AML-193 (cell line): ENCODE data around the gene FBXO40.

Experiments
- DNase-seq, 2 experiments: peaks; one replicate each; lab custom pipeline; 2025; lab: John Stamatoyannopoulos, UW

The FBXO40 gene

GRCh38 chr3:121621491-121621890, 28.3 kb downstream of the FBXO40 start:
- DNase-seq = no peak

DNA sequence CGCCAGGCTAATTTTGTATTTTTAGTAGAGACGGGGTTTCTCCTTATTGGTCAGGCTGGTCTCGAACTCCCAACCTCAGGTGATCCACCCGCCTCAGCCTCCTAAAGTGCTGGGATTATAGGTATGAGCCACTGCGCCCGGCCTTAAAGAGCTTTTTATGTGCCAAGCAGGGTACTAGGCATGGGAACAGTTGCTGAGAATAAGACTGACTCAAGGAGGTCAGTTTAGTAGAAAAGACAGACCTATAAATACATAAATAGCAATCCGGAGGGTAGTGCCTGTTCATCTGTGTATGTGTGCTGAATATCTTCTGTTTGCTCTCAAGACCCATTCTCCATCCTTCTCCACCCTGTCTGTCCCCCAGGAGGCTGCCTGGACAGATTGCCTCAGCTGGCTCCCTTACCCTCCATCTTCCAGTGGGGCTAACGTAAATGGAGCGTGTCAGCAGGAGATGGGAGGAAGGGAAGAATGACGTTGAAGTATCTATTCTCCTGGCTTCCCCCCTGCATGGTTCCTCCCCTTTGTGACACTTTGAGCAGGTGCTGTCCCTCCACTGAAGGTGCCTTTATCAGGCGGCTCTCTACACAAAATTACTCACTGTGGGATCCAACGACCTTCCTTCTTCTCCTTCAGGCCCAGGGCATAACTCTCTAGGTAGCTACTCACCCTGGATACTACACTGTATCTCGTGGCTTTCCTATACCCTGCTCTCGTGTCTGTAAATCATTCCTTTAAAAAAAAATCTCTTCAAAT, 31.1 kb downstream of the FBXO40 start:
- no peak for DNase-seq

DNA sequence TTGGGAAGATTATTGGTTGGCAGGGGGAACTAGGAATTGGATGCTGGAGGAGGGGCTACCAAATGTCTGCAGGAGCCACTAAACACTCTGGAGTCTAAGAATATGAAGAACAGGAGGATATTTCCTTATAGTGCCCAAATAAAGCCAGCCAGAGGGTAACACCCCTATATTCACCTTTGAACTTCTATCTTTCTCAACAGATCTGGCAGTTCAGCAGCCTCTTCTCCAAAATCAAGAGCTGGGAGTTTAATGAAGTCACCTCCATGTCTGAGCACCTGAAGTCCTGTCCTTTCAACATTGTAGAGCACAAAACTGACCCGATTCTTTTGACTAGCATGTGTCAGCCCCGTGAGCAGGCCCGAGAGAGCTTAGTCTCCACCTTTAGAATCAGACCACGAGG, 33.3 kb downstream of the FBXO40 start:
- no peak for DNase-seq

DNA sequence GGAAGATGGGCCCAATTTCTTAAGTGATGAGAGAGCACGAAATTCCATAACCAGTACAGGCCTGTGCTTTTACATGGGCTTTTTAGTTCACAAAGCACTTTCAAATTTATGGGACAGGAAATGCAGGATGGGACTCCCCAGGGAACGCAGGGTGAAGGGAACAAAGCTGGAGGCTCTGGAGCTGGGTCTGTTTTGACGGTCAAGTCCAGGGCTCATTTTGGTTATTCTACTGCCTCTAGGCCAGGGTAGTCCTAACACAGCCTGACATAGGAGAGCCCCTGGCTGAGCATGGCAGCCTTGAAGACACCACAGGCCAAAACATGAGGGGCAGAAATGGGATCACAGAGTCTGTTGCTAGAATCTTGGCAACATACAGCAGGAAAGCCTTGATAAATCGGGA, 34.0 kb downstream of the FBXO40 start:
- no peak for DNase-seq

GRCh38 chr3:121627622-121628021, 34.4 kb downstream of the FBXO40 start:
- no peak for DNase-seq

GRCh38 chr3:121629601-121630000, 36.4 kb downstream of the FBXO40 start:
- no peak for DNase-seq

- no peak for DNase-seq
These were observed 37.2 kb downstream of the FBXO40 start for GRCh38 chr3:121630355-121630754.

DNA sequence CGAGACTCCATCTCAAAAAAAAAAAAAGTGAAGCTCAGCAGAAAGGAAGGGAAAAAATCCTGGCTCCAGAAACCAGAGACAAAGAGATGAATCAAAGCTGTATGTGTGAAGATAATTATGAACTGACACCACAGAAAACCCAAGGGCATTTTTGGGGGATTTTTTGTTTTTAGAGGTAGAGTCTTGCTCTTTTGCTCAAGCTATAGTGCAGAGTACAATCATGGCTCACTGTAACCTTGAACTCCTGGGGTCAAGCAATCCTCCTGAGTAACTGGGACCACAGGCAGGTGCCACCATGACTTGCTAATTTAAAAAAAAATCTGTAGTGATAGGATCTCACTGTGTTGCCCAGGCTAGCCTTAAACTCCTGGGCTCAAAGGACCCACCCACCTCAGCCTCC, 44.7 kb downstream of the FBXO40 start:
- no peak for DNase-seq

DNA sequence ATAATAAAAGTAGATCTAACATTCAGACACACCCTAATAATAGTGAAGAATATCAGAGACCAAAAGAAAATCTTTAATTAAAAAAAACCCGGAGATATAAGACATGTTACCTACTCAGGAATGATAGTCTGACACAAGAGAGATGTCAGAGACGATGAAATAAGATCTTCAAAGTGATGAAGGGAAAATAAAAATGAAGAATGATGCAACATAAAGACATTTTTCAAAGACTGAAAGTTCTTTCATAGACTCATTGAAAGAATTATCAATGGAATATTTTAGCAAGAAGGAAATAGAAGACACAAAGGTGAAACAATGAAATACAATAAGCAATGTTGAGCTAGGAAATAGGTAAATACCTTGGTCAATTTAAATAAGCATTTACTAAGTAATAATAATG, 47.9 kb downstream of the FBXO40 start:
- no peak for DNase-seq

DNA sequence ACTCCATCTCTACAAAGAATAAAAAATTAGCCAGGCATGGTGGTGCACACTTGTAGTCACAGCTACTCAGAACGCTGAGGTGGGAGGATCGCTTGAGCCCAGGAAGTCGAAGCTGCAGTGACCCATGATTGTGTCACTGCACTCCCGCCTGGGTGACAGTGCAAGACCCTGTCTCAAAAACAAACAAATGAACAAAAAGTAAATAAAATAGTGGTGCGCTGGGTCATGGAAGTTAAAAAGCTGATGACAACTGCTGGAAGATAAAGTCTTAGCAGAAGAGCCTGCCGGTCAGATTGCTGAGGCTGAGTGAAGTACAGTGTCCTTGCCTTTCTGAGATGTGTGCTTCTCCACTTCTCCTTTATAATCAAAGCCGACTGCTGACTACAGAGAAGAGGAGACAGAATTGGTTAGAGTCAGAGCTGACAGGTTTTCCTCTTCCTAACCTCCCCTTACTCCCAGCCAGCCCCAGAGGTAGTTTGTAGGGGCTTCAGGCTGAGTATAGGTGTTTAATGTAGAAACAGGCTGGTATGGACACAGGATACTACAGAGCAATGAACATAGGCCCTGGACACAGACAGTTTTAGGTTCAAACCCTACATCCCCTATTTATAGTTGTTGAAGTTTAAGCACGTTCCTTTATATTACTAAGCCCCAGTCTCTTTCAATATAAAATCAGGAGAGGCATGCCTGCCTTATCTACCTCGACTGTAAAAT, 49.6 kb downstream of the FBXO40 start:
- no peak for DNase-seq

GRCh38 chr3:121645054-121645453, 51.9 kb downstream of the FBXO40 start:
- no peak for DNase-seq

- no peak for DNase-seq
These were observed 55.2 kb downstream of the FBXO40 start for GRCh38 chr3:121648219-121648958.

DNA sequence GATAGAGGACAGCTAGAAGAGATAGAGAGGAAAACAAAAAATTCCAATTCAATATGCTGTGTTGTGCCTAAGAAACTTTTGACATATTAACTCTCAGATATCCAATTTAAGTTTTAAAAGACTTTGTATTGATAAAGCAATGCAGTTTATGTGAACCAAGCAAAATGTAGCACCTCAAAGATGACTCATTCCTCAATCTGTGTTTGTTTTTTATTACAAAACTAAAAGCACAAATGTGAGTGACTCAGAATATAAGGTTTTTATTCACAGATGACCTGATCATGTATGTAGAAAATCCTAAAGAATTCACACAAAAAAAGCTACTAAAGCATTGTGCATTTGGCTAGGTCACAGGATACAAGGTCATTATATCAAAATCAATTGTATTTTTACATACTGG, 56.5 kb downstream of the FBXO40 start:
- DNase-seq = no peak

DNA sequence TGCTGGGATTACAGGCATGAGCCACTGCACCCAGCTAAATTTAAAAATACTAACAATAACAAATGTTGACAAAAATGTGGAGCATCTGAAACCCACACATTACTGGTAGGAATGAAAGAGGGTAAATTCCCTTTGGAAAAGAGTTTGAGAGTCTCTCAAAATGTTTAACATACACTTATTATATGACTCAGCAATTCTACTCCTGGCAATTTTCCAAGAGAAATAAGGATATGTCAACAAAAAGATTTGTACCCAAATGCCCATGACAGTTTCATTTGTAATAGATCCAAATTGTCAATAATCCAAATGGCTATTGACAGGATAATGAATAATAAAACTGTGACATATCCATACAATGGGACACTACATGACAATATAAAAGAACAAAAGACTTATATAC, 58.5 kb downstream of the FBXO40 start:
- no peak for DNase-seq

- no peak for DNase-seq
These were observed 61.6 kb downstream of the FBXO40 start for GRCh38 chr3:121654493-121655385.

DNA sequence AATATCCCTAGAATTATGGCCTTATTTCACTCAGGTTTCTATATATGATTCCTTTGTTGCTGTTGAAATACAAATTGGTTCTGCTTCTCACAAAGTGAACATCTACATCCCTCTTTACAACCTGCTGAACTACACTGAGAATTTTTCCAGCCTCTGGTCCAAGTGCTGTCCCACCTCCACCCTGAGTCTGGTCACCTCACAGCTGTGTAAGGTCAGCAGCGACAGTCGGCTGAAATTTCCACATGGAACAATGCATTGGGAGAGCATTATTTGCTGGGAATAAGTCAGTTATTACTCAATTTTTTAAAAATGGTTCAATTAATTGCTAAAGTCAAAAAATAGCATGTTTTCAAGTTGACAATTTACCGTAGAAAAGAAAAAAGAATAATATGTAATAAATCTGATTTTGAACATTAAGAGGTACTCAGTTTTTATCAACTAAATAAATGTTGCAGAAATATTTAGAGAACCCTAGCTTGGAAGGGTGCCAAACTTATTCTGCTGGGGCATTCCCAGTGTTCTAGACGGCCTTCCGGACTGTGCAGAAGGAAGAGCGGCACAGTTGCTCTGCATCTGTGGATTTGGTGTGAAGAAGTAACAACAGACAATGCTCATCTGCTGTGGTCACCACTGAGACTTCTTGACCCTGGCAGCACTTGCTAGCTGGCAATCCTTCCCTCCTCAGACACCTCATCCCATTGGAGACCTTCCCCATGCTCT, 65.7 kb downstream of the FBXO40 start:
- no peak for DNase-seq

DNA sequence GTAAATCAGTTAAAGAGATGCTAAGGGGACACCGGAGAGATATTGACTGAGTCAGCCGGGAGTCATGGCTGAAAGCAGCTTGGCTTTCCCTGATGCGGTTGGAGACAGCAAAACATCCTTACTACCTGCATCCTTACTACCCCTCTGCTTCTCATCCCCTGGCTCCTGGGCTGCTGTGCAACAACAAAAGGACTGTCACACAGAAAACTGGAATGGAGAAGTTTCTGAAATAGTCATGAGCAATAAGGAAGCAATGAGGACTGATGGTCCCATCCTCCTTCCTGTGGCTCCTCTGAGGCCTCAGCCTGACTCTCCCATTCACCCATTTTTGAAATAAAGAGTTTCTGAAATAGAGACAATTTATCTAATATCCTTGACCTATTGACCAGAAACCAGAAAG, 66.4 kb downstream of the FBXO40 start:
- peak in 1 of 2 experiments; percentile 16 for DNase-seq

DNA sequence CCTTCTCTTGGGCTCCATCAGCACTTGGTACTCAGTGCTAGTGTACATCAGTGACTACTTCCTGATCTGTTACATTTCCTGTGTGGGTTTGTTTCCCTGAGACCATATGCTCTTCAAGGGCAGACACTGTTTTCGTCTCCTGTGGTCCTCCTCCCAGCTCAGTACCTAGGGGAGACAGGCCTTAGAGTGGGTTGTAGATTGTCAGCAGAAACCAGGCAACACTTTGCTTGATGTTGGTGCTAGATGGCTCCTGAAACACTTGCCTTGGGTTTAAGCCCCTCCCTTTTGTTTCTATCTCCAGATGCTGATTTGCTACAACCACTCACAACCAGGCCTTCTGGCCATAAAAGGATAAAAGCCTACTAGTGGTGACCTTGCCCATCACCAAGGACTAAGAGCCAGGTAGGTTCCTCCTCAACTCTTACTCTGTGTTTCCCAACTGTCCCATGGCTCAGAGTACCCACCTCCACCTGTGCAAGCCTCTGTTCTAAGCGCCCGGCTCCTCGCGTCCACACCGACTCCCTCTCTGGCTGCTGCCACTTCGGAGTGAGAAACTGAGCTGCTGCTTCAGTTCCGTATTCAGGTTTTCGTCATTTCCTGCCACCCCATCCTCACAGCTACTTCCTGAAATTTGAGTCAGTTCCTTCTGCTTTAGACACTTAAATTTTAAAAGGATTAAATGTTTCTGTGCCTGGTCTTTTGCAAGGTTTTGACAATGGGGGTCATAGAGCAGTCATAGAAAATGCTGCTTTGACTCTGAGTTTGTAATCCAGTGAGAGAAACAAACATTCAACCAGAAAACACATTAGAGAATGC, 67.4 kb downstream of the FBXO40 start, which contains the start of gene HCLS1:
TSS of gene HCLS1 (minus strand) at position 548 of the 816 bp plus-strand sequence. CDS start 2,556 bp downstream, outside the sequence.
- peak; percentile 97 for DNase-seq

DNA sequence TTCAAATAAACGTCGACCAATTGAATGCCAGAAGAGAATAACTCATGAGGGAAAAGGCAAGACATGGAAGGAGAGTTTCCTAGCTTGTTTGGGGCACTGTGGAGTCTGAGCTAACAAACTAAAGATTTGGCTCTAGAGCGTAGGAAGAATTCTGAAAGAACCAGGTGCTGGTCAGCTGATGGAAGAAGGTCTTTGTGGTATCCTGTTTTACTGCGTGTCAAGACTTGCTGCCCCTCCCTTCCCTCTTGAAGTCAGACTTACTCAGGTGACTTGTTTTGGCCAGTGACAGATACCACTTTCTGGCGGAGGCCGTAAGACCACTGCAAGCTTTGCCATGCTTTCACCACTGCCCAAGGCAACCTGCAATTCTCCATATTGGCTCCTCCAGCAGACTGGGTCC, 68.2 kb downstream of the FBXO40 start:
- no peak for DNase-seq

DNA sequence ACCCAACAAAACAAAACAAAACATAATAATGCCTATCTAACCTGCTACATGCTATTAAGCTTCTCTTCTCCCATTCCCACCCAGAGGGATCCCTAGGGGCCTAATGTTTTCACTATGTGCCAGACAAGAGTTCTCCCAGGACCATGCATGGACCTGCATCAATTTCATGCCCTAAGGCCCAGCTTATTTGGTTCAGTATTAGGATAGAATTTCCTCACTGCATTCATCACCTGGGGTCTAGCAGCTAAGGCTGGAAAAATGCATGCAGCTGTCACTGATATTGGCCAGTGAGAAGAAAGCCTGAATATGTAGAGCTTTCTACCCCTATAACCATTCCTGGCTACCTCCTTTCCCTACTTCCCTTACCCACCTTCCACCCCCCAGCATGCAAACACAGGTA, 69.6 kb downstream of the FBXO40 start:
- DNase-seq = no peak
